ENCODE data around the gene TUBB2B. TPM values are rescaled to one million over a fixed set of nuclear protein-coding genes. Genes with fewer than 3 reads are reported as not detected.

TUBB2B gene
- total and polyA plus RNA-seq, 10 donors = 0.39 to 2.2 (median 1.0) TPM; not detected in 1

- no peak for TF ChIP-seq CTCF (IDR thresholded peaks at IDR 0.05 in 8 of 11, conservative IDR thresholded peaks at IDR 0.05 in 3 of 11)
- TF ChIP-seq POLR2AphosphoS5 (IDR thresholded peaks at IDR 0.05) = no peak
- TF ChIP-seq POLR2A (IDR thresholded peaks at IDR 0.05) = no peak
- Histone ChIP-seq H3K27ac (no peak overlapping the region), H3K9me3 (no peaks in the 10 kb centered on the region), H3K36me3 (peaks cover 0 to 85% (median 37%) of the 10 kb centered on the region in 6 donors), H3K27me3 (replicated peaks in 1 of 7) (no peaks in the 10 kb centered on the region), H3K4me1 (peaks cover 0 to 9% (median 0%) of the 10 kb centered on the region in 6 donors), H3K4me3 (no peak overlapping the region)
- peak; percentile 55 for DNase-seq
- WGBS, 5 donors = 81 to 92% (median 85%) methylated on average over 9 to 15 of the region's 15 CpGs
- intact Hi-C loops (cut with DNase I; ENCODE audit: low total_unique reads) = loop anchor here (10.0 kb wide), 2 partner anchors 705 to 885 kb away; no protein-coding TSS in a partner anchor
These were observed 42.8 kb upstream of the TUBB2B start for GRCh38 chr6:3270258-3270657.

GRCh38 chr6:3269281-3269975 lies 42.0 kb upstream of the TUBB2B start:
- Histone ChIP-seq H3K4me3 (no peak overlapping the region), H3K9me3 (no peaks in the 10 kb centered on the region), H3K36me3 (peaks cover 0 to 93% (median 38%) of the 10 kb centered on the region in 6 donors), H3K27ac (no peak overlapping the region), H3K4me1 (peaks cover 0 to 13% (median 2%) of the 10 kb centered on the region in 6 donors), H3K27me3 (replicated peaks in 1 of 7) (no peaks in the 10 kb centered on the region)
- DNase-seq = peak; percentile 53
- 81 to 87% (median 84%) methylated on average over 27 of the region's 27 CpGs for WGBS, 5 donors
- TF ChIP-seq CTCF (IDR thresholded peaks at IDR 0.05 in 8 of 11, conservative IDR thresholded peaks at IDR 0.05 in 3 of 11) (no peak), POLR2A (IDR thresholded peaks at IDR 0.05) (no peak), POLR2AphosphoS5 (IDR thresholded peaks at IDR 0.05) (peak in 1 of 3 donors; percentile 2)
- intact Hi-C loops (cut with DNase I; ENCODE audit: low total_unique reads) = no loop called here

GRCh38 chr6:3268680-3269079 lies 41.2 kb upstream of the TUBB2B start:
- TF ChIP-seq CTCF (IDR thresholded peaks at IDR 0.05 in 8 of 11, conservative IDR thresholded peaks at IDR 0.05 in 3 of 11) (no peak), POLR2A (IDR thresholded peaks at IDR 0.05) (no peak), POLR2AphosphoS5 (IDR thresholded peaks at IDR 0.05) (no peak)
- peaks cover 0 to 20% (median 4%) of the 10 kb centered on the region in 6 donors for H3K4me1 ChIP-seq
- intact Hi-C loops (cut with DNase I; ENCODE audit: low total_unique reads) = no loop called here
- H3K27ac ChIP-seq = no peak overlapping the region
- no peaks in the 10 kb centered on the region for H3K9me3 ChIP-seq
- no peak overlapping the region for H3K4me3 ChIP-seq
- peak; percentile 49 for DNase-seq
- 86 to 95% (median 88%) methylated on average over 11 of the region's 11 CpGs for WGBS, 5 donors
- H3K36me3 ChIP-seq = peaks cover 0 to 95% (median 43%) of the 10 kb centered on the region in 6 donors
- no peaks in the 10 kb centered on the region for H3K27me3 ChIP-seq (replicated peaks in 1 of 7)

- intact Hi-C loops (cut with DNase I; ENCODE audit: low total_unique reads) = no loop called here
- H3K9me3 ChIP-seq = no peaks in the 10 kb centered on the region
- 70 to 94% (median 85%) methylated on average over 5 of the region's 5 CpGs for WGBS, 5 donors
- peaks cover 0 to 84% (median 40%) of the 10 kb centered on the region in 6 donors for H3K36me3 ChIP-seq
- peak; percentile 49 for DNase-seq
- H3K4me1 ChIP-seq = peaks cover 0 to 24% (median 10%) of the 10 kb centered on the region in 6 donors
- TF ChIP-seq POLR2A (IDR thresholded peaks at IDR 0.05) (no peak), CTCF (IDR thresholded peaks at IDR 0.05 in 8 of 11, conservative IDR thresholded peaks at IDR 0.05 in 3 of 11) (no peak), POLR2AphosphoS5 (IDR thresholded peaks at IDR 0.05) (no peak)
- no peak overlapping the region for H3K4me3 ChIP-seq
- no peaks in the 10 kb centered on the region for H3K27me3 ChIP-seq (replicated peaks in 1 of 7)
- H3K27ac ChIP-seq = no peak overlapping the region
These were observed 39.7 kb upstream of the TUBB2B start for GRCh38 chr6:3267162-3267561.

Data from spleen (tissue), 11 donors.